GM23338 (cell line): Measurements from ENCODE around the gene FBXO24.

Experiments
- CTCF ChIP-seq, 2 experiments: fragments of 200-600 bp in 1 of 2; sonication (generic) in 1 of 2; conservative IDR thresholded peaks; 2 replicates each; pipeline versions ENCODE4 v1.5.1 to v1.6.1; 2016 to 2017; ENCODE audit warnings: antibody characterized with exemption in 2 of 2, low read depth in 2 of 2, mild to moderate bottlenecking in 2 of 2, moderate library complexity in 1 of 2
- EZH2 ChIP-seq: fragments of 200-600 bp; sonication (generic); IDR thresholded peaks from one replicate; pipeline ENCODE4 v1.8.0; 2017; ENCODE audit warnings: antibody characterized with exemption, mild to moderate bottlenecking, low read depth; ENCODE audit not compliant: unreplicated experiment
- EZH2phosphoT487 ChIP-seq: fragments of 200-600 bp; sonication (generic); IDR thresholded peaks from one replicate; pipeline ENCODE4 v1.8.1; 2018; ENCODE audit warnings: antibody characterized with exemption; ENCODE audit not compliant: unreplicated experiment
- JUNB ChIP-seq: IDR thresholded peaks from one replicate; pipeline ENCODE4 v1.6.1; 2016; ENCODE audit warnings: antibody characterized with exemption; ENCODE audit not compliant: unreplicated experiment
- POLR2AphosphoS5 ChIP-seq: IDR thresholded peaks from 2 replicates; pipeline ENCODE4 v1.6.1; 2016; ENCODE audit warnings: antibody characterized with exemption, low read depth
- REST ChIP-seq: IDR thresholded peaks from one replicate; pipeline ENCODE4 v1.6.1; 2018; ENCODE audit warnings: antibody characterized with exemption; ENCODE audit not compliant: unreplicated experiment

GRCh38 chr7:100540073-100540723, 45.9 kb upstream of the FBXO24 start:
- TF ChIP-seq CTCF (conservative IDR thresholded peaks at IDR 0.05; ENCODE audit: low read depth in 2 of 2) (no peak), JUNB (no peak), REST (no peak), POLR2AphosphoS5 (no peak), EZH2 (no peak), EZH2phosphoT487 (no peak)
